Measurements from ENCODE around the gene DNAAF3.
"Not testable (repeated sequence)": the region's sequence is repeated elsewhere in the genome, so short reads cannot be mapped to it uniquely, and the experiment has no call there.

The DNAAF3 gene

GRCh38 chr19:55175117-55175867 is 8.9 kb upstream of the DNAAF3 start:
- no peak for DNase-seq

DNA sequence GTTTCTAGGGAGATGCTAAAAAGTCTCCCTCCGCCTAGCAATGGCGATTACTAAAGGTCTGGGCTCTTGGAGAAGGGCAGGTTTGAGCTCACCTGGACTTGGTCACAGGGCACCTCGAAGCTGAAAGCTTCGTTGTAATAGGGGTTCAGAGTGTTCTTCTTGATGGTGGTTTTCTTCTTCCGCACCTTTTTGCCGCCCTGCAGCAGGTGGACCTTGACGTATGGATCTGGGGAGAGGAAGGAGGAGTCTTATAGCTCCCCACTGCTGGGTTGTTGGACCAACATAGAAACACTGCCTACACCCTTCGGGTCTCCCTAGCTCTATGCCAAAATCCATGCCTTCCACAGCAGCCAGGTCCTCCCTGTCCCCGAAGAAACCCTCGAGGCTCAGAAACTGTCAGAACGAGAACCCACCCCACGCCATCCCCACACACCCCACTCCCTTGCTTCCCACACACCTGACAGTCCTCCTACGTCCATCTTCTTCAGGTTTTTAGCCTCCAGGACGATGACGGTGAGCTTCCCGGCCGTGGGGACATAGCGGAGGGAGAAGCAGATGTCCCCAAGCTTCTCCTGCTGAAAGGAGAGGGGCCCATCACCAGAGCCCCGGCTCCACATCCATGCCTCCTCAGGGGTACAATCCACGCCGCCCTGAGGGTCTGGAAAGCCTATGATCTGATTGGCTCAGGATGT is 8.2 kb upstream of the DNAAF3 start:
- DNase-seq, result no peak

- DNase-seq, result peak; percentile 24
Measured at GRCh38 chr19:55173714-55174409, 7.4 kb upstream of the DNAAF3 start.

DNA sequence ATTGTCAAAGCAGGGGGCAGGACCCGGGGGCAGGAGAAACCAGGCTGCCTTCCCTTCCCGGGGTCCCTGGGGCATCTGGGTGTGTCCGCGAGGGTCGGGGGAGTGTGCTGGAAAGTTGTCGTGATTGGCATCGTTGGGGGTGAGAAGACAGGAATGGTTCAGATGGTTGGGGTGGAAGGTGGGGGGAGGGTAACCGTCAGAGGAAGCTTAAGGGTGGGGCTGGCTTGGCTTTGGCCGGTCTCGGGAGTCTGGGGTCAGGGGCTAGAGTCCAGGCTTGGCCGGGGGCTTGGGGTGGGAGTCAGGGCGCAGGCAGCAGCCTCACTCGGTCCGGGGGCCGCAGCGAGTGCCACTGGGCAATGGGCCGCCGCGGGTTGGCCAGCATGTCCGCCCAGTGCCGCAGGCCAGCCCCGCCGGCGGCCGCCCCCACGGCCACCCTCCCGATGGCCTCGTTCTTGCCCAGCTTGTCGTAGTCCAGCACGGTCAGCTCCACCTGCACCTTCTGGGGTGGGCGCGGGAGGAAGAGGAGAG is 6.8 kb upstream of the DNAAF3 start:
- no peak for DNase-seq

GRCh38 chr19:55172741-55173140 is 6.3 kb upstream of the DNAAF3 start:
- no peak for DNase-seq

GRCh38 chr19:55172318-55172717 is 5.9 kb upstream of the DNAAF3 start:
- DNase-seq, result not testable (repeated sequence)

DNA sequence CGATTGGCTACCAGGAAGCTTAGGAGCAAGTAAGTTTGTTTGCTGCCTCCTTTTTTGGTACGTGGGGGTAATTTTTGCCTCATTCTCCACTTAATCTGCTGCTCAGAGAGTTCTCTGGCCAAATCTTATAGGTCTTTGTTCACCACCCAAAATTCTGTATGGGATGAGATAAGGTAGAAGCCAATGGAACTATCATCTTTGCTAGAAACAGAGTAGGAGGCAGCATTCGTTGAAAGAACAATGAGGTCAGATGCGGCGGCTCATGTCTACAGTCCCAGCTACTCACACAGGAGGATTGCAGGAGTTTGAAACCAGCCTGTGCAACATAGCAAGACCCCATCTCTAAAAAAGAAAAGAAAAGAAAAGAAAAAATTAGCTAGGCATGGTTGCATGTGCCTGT is 5.0 kb upstream of the DNAAF3 start:
- DNase-seq, result no peak

- DNase-seq, result no peak
Measured at GRCh38 chr19:55169136-55169535, 2.7 kb upstream of the DNAAF3 start.

DNA sequence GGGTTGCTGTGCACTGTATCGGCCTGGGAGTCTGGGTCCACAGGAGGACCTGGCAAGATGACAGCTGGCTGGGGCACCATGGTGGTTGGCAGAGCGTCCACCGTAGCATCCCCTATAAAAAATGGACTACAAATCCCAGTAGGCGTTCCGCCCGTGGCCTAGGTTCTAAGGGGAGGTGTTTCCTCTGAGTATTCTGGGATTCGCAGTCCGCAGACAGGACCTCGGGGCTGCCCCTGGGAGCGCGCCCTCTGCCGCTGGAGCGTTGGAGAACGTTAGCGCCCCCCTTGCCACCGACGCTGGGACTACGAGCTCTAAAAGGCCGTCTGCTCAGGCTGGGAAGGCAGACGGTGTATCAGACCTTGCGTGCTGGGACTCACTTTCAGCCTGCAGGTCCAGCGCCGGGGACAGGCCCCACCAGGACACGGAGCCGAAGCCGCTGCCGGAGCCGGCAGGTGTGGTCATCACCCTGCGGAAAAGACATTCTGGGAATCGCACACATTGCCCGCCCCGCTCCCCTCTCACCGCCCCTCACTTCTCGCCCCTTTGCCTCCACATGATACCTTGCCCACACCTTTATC is 372 bp downstream of the DNAAF3 start:
- DNase-seq, result peak; percentile 59

GRCh38 chr19:55161571-55162322 is 4.7 kb downstream of the DNAAF3 start:
- DNase-seq, result no peak

DNA sequence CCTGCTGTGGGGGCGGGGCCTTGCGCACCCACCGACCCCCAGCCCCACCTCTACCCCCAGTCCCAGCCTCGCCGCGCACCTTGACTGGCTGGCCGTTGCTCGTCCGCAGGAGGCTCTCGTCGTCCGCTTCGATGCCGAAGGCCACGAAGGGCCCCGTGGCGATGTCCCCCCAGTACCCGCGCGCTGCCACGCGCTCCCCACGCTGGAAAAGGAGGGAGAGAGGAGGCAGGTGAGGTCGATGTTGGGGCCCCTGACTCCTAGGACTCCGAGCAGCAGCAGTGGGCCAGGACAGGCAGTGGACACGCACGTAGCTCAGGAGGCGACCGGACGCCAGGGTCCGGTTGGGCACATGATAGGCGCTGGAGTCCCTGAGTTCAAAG is 5.4 kb downstream of the DNAAF3 start:
- no peak for DNase-seq

DNA sequence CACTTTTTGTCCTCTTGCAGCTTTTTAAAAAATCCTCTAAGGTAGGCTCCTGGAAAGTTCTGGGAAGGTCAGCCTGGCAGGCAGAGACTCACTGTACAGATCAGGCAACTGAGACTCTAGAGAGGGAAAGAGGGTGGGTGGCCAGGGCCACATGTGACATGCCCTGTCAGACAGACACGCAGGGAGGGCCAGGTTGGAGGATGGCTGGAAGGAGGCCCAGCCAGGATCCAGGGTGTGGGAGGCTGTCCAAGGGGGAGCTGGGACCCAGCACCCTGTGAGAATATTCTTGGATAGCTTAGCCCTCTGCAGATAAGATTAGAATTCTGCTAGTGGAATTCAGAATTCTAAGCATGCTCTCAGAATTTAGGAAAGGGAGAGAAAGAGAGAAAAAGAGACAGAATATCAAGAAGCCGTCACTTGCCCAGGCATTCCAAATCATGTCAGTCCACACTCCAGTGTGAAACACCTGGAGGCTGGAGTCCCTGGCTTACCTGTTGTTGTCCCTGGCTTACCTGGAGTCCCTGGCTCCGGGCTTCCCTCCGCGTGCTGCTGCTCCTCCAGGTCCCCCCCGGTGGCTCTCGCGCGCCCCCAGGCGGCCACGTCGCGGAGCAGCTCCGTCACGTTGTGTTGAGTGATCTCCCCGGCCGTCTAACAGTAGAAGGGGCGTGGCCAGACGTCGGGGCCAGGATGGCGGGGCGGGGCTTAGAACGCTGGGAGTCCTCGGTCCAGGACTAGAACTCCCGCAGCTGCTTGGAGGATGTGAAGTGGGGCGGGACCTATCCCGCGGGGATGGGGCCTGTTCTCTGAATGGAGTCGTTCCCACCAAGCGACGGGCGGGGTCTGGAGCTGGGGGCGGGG is 6.1 kb downstream of the DNAAF3 start:
- peak; percentile 89 for DNase-seq

- DNase-seq, result no peak
Measured at GRCh38 chr19:55158848-55159749, 7.3 kb downstream of the DNAAF3 start.

- no peak for DNase-seq
Measured at GRCh38 chr19:55158423-55158822, 8.0 kb downstream of the DNAAF3 start.

DNA sequence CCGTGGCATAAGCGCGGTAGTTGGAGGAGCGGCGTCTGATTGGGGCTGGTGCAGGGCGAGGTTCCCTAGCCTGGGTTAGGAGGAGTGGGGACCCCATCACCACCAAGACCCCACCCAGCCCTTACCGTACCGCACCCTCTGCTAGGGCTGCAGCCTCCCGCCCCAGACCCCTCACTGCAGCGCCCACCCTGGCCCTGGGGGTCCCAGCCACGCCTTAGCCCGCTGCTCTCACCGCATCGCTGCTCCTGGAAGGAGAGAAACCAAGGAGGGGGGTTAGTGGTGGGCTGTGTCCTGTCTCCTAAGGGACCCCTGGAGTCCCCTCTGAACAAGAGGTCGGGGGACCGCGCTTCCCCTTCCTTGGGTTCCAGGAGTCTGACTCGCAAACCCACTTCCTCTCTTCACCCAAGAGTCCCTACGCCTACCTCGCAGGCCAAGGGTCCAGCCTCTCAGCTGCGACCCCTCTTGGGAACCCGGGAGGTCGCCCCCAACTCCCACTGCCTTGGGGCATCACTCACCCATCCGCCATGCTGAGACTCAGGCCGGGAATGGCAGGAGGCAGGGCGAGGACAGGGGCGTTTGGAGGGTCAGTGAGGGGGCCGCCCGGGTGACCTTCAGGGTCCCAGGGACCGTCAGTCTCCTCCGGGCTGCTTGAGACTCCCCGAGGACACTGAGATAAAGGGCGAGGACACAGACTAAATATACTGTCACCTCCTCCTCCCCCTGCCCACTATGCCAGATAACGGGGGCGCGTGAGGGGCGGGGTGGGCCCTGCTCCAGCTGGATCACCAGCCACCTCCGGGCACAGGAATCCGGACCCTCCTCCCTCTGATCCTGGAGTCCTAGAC is 9.1 kb downstream of the DNAAF3 start, which contains the start of gene TNNI3:
TSS of gene TNNI3 (minus strand) at position 669 of the 845 bp plus-strand sequence. CDS start at position 526, 143 bp downstream.
- DNase-seq, result no peak

DNA sequence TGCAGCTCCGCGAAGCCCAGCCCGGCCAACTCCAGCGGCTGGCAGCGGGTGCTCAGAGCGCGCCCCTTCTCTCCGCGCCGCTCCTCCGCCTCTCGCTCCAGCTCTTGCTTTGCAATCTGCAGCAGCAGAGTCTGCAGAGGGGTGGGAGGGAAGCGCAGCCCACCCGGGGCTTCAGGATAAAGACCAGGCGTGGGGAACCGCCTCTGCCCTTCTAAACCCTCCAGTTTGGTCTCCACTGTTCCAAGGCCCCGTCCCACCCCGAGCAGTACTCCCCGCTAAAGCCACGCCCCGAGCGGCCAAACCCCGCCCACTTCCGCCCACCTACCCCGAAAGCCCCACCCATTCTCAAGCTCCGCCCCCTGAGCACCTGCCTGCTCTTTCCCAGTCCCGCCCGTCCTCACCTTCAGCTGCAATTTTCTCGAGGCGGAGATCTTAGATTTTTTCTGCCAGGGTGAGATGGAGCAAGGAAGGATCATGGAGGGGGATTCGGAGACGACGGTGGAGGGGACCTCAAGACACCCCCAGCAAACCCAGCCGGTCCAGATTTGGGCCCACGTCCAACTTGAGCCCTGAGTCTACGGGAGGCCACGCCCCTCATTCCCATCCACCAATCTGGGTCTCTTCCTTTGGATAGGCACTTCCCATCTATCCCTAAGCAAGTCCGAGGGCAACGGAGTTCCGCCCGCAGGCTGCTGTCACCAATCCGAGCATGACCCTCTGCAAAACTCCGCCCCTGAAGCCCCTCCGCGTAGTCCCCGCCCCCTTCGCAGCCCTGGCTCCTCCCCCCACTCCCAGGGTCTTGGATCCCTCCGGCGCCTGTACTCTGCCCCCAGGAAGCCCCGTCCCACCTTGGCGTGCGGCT is 10.0 kb downstream of the DNAAF3 start:
- DNase-seq, result peak; percentile 41

- not testable (repeated sequence) for DNase-seq
Measured at GRCh38 chr19:55155784-55156183, 10.6 kb downstream of the DNAAF3 start.

DNA sequence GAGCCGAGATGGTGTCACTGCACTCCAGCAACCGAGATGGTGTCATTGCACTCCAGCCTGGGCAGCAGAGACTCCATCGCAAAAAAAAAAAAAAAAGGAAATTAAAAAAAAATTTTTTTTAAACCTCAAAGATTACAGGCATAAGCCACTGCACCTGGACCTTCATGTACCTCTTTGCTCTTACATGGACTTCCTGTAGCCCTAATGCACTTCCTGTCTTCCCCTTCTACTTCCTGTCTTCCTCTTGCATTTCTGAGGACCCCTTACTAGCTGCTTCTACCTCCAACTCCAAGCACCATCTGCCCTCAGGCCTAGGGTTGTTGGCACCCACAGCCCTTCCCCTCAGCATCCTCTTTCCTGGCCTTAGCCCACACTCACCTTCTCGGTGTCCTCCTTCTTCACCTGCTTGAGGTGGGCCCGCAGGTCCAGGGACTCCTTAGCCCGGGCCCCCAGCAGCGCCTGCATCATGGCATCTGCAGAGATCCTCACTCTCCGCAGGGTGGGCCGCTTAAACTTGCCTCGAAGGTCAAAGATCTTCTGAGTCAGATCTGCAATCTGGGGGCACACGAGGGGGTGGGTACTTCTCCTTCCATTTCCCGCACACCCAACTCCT is 12.7 kb downstream of the DNAAF3 start:
- no peak for DNase-seq
